Measurements from ENCODE around the gene MRAP. TPM values are rescaled to one million over a fixed set of nuclear protein-coding genes. Genes with fewer than 3 reads are reported as not detected.
A peak's percentile ranks its signal among the peaks of the same experiment; 100 is the strongest.

The MRAP gene
- total and polyA plus RNA-seq, 12 donors, result 13.4 to 769 (median 105) TPM

- no peak for DNase-seq
- no peak overlapping the region for H3K27ac ChIP-seq
- intact Hi-C loops (cut with DNase I), result loop anchor here in 1 of 2 donors (10.0 kb wide), 1 partner anchor 102 kb away; no protein-coding TSS in a partner anchor
- H3K27me3 ChIP-seq, result no peaks in the 10 kb centered on the region
- H3K9me3 ChIP-seq (replicated peaks in 1 of 3), result no peaks in the 10 kb centered on the region
- WGBS, 4 donors, result 74 to 81% (median 78%) methylated on average over 6 of the region's 6 CpGs
- peaks cover 9 to 14% of the 10 kb centered on the region in 2 donors for H3K4me1 ChIP-seq (replicated peaks in 1 of 2)
- H3K4me3 ChIP-seq, result no peak overlapping the region
- TF ChIP-seq, protein P1, sequence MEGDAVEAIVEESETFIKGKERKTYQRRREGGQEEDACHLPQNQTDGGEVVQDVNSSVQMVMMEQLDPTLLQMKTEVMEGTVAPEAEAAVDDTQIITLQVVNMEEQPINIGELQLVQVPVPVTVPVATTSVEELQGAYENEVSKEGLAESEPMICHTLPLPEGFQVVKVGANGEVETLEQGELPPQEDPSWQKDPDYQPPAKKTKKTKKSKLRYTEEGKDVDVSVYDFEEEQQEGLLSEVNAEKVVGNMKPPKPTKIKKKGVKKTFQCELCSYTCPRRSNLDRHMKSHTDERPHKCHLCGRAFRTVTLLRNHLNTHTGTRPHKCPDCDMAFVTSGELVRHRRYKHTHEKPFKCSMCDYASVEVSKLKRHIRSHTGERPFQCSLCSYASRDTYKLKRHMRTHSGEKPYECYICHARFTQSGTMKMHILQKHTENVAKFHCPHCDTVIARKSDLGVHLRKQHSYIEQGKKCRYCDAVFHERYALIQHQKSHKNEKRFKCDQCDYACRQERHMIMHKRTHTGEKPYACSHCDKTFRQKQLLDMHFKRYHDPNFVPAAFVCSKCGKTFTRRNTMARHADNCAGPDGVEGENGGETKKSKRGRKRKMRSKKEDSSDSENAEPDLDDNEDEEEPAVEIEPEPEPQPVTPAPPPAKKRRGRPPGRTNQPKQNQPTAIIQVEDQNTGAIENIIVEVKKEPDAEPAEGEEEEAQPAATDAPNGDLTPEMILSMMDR (IDR thresholded peaks at IDR 0.05), result no peak
- no peak for TF ChIP-seq POLR2A (IDR thresholded peaks at IDR 0.05)
- H3K36me3 ChIP-seq (replicated peaks in 1 of 2), result no peaks in the 10 kb centered on the region
Measured at GRCh38 chr21:32282992-32283391, 15.7 kb upstream of the MRAP start.

DNA sequence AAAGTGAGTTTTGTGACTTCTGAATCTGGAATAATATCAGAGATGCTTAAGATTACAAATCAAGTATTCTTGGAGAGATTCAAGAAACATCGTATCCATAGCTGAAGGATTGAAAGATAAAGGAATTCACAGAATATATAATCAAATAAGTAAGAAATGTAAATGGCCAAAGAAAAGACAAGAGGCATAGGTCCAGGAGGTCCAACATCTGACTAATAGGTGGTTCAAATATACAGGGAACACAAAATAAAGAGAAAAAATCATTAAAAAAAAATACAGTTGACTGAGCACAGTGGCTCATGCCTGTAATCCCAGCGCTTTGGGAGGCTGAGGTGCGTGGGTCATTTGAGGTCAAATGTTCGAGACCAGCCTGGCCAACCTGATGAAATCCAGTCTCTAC, 13.2 kb upstream of the MRAP start:
- H3K4me1 ChIP-seq (replicated peaks in 1 of 2), result no peaks in the 10 kb centered on the region
- 91 to 98% (median 96%) methylated on average over 4 of the region's 4 CpGs for WGBS, 4 donors
- no peaks in the 10 kb centered on the region for H3K27me3 ChIP-seq
- no peak for TF ChIP-seq POLR2A (IDR thresholded peaks at IDR 0.05)
- TF ChIP-seq, protein P1 (IDR thresholded peaks at IDR 0.05), result no peak
- H3K27ac ChIP-seq, result no peak overlapping the region
- intact Hi-C loops (cut with DNase I), result loop anchor here in 1 of 2 donors (10.0 kb wide), 1 partner anchor 99 kb away; no protein-coding TSS in a partner anchor
- H3K4me3 ChIP-seq, result no peak overlapping the region
- no peaks in the 10 kb centered on the region for H3K9me3 ChIP-seq (replicated peaks in 1 of 3)
- no peak for DNase-seq
- no peaks in the 10 kb centered on the region for H3K36me3 ChIP-seq (replicated peaks in 1 of 2)

DNA sequence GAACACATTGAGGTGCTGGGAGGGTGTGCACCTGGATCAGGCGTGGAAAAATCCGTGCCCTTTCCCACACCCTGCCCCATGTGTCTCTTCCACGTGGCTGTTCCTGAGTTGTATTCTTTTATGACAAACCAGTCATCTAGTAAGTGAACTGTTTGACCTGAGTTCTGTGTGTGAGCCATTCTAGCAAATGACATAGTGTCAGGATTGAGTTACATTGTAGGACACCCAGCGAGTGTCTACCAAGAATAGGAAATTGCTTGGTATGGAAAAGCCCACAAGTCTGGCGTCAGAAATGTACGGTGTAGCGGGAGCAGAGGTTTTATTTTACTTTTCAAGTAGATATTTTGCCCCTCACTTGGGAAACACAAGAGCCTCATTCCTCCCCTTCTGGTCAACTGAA, 1.2 kb upstream of the MRAP start:
- no peak for DNase-seq

DNA sequence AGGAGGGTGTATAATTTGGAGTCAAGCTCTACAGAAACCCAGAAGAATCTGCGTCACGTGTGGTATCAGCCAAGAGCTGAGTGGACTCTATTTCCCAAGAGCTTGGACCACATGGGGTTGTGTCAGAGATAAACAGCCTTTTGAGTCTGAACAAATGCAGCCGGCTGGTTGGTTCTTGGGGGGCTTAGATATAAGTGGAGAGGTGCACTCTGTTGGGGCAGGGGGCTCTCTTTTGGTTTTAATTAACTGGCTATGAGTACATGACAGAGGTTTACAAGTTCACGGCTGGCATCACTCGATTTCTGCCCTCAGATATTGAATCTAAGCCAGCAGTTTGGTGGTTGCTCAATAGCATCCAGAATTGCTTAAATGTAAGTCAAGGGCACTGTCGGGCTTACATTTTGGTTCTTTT, 501 bp upstream of the MRAP start:
- H3K4me1 ChIP-seq (replicated peaks in 1 of 2), result peaks cover 5 to 24% of the 10 kb centered on the region in 2 donors
- 37 to 53% (median 44%) methylated on average over 6 of the region's 6 CpGs for WGBS, 4 donors
- peak overlapping the region; percentile 76 to 90 (median 81) for H3K27ac ChIP-seq
- H3K4me3 ChIP-seq, result no peak overlapping the region
- TF ChIP-seq POLR2A (IDR thresholded peaks at IDR 0.05), result no peak
- TF ChIP-seq, protein P1 (IDR thresholded peaks at IDR 0.05), result no peak
- intact Hi-C loops (cut with DNase I), result no loop called here
- H3K27me3 ChIP-seq, result no peaks in the 10 kb centered on the region
- peak; percentile 42 to 80 (median 76) for DNase-seq
- no peaks in the 10 kb centered on the region for H3K36me3 ChIP-seq (replicated peaks in 1 of 2)
- H3K9me3 ChIP-seq (replicated peaks in 1 of 3), result no peaks in the 10 kb centered on the region

More for the DNA sequence above, 1.2 kb upstream of the MRAP start:
- H3K27me3 ChIP-seq, result no peaks in the 10 kb centered on the region
- H3K27ac ChIP-seq, result peak overlapping the region in 3 of 5 donors; percentile 76 to 90 (median 77)
- 94 to 98% (median 98%) methylated on average over 7 of the region's 7 CpGs for WGBS, 4 donors
- intact Hi-C loops (cut with DNase I), result no loop called here
- TF ChIP-seq, protein P1 (IDR thresholded peaks at IDR 0.05), result no peak
- TF ChIP-seq POLR2A (IDR thresholded peaks at IDR 0.05), result no peak
- no peaks in the 10 kb centered on the region for H3K9me3 ChIP-seq (replicated peaks in 1 of 3)
- H3K4me1 ChIP-seq (replicated peaks in 1 of 2), result peaks cover 5 to 24% of the 10 kb centered on the region in 2 donors
- H3K36me3 ChIP-seq (replicated peaks in 1 of 2), result no peaks in the 10 kb centered on the region
- no peak overlapping the region for H3K4me3 ChIP-seq

Measured in adrenal gland (tissue), 12 donors.